ENCODE data around the gene PANX1.

DNA sequence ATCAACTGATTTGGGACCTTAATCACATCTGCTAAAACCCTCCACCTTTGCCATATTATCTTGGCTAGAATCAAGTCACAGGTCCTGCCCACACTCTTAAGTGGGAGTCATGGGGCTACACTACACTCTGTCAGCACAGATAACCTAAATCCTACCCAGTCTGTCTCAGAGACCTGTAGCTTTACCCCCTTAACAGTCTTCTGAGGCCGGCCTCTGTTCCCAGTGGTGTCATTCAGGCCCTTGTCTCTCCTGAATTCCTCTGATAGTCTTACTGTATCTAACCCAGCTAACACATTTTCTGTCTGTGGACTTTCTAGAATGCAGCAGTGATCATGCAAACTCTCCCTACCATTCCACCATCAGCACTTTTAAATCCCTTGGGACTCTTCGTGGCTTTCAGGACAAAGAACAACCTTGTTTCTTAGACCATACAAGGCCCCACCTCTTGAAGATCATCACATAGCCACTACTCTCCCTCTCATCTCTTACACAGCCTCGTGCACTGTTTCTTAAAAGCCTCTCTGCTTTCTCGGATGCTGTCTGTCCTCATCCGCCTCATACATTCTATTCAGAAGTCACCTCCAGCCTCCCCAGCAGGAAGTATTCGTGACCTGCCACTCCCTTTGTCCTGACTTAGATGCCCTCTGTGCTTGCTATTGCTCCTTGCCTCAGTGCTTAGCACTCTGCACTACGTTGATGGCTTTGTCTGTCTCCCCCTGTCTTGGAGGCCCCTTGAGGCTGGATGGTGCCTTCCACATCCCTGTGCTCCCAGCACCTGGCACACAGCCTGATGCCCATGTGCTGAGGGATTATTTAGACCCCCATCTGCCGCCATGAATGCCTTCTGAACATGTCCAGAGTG, 57.9 kb downstream of the PANX1 start:
- TF ChIP-seq, protein P1, sequence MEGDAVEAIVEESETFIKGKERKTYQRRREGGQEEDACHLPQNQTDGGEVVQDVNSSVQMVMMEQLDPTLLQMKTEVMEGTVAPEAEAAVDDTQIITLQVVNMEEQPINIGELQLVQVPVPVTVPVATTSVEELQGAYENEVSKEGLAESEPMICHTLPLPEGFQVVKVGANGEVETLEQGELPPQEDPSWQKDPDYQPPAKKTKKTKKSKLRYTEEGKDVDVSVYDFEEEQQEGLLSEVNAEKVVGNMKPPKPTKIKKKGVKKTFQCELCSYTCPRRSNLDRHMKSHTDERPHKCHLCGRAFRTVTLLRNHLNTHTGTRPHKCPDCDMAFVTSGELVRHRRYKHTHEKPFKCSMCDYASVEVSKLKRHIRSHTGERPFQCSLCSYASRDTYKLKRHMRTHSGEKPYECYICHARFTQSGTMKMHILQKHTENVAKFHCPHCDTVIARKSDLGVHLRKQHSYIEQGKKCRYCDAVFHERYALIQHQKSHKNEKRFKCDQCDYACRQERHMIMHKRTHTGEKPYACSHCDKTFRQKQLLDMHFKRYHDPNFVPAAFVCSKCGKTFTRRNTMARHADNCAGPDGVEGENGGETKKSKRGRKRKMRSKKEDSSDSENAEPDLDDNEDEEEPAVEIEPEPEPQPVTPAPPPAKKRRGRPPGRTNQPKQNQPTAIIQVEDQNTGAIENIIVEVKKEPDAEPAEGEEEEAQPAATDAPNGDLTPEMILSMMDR (IDR thresholded peaks at IDR 0.05), result no peak
- no peak for TF ChIP-seq POLR2A (IDR thresholded peaks at IDR 0.05)

All from adrenal gland (tissue), 5 donors.